Measurements from ENCODE around the gene AICDA. TPM values are rescaled to one million over a fixed set of nuclear protein-coding genes. Genes with fewer than 3 reads are reported as not detected.

AICDA gene
- total RNA-seq, 1 experiment from 2014 or later = not detected

- H4K20me1 ChIP-seq (ENCODE audit: insufficient read depth) = no peaks in the 10 kb centered on the region
- no peak overlapping the region for H3K9ac ChIP-seq (ENCODE audit: low read length)
- no peaks in the 10 kb centered on the region for H3K27me3 ChIP-seq (ENCODE audit: insufficient read depth, low read length)
- H3K27ac ChIP-seq (ENCODE audit: low read depth, low read length) = no peak overlapping the region
- no peak overlapping the region for H3K4me3 ChIP-seq (replicated peaks in 1 of 2; ENCODE audit: low read depth in 1 of 2, low read length in 2 of 2)
- no peaks in the 10 kb centered on the region for H3K79me2 ChIP-seq (ENCODE audit: insufficient read depth, low read length)
- no peaks in the 10 kb centered on the region for H3K9me2 ChIP-seq (ENCODE audit: insufficient read depth)
- H3K9me3 ChIP-seq (ENCODE audit: control insufficient read depth in 1 of 2, insufficient read depth in 1 of 2, low read depth in 1 of 2, low read length in 2 of 2) = no peaks in the 10 kb centered on the region
- no peak overlapping the region for H3K4me2 ChIP-seq (ENCODE audit: low read length)
- ChIA-PET CTCF (no interaction called here), POLR2A (no interaction called here), RAD21 (ENCODE audit: low non-redundant PET in 1 of 2, low total read pairs in 2 of 2, uncharacterized antibody in 2 of 2, unreplicated experiment in 2 of 2) (interaction anchor here in 1 of 2 experiments (0.5 kb wide), 1 partner anchor 278 kb away, joined by 3 read pairs; no protein-coding TSS in a partner anchor)
- no peak for DNase-seq (ENCODE audit: low read depth, low spot score)
- no peaks in the 10 kb centered on the region for H3K36me3 ChIP-seq (ENCODE audit: control insufficient read depth in 1 of 2, insufficient read depth in 2 of 2, low read length in 2 of 2)
- BruUV-seq (replicated peaks) = no TSS peak
- H2AFZ ChIP-seq (ENCODE audit: low read depth, low read length, poor library complexity, severe bottlenecking) = no peak overlapping the region
- intact Hi-C loops (cut with micrococcal nuclease) = no loop called here
- H3K4me1 ChIP-seq (ENCODE audit: control insufficient read depth in 1 of 2, insufficient read depth in 2 of 2, low read length in 2 of 2) = no peaks in the 10 kb centered on the region
- no peak for ATAC-seq
- TF ChIP-seq POLR2AphosphoS5 (IDR thresholded peaks at IDR 0.05; ENCODE audit: low read depth, low read length) (no peak), CBX3 (IDR thresholded peaks at IDR 0.05; ENCODE audit: low read depth) (no peak), ZNF274 (IDR thresholded peaks at IDR 0.05; ENCODE audit: low read depth, low read length) (no peak), EZH2phosphoT487 (IDR thresholded peaks at IDR 0.05; ENCODE audit: borderline replicate concordance) (no peak), JUND (IDR thresholded peaks at IDR 0.05) (no peak), REST (IDR thresholded peaks at IDR 0.05; ENCODE audit: low read depth) (no peak), RAD21 (IDR thresholded peaks at IDR 0.05; ENCODE audit: low read depth) (no peak), ZFX (IDR thresholded peaks at IDR 0.05) (no peak), ELF1 (IDR thresholded peaks at IDR 0.05; ENCODE audit: borderline replicate concordance, low read depth) (no peak), SP1 (IDR thresholded peaks at IDR 0.05; ENCODE audit: low read depth) (no peak)
These were observed 9.4 kb downstream of the AICDA start for GRCh38 chr12:8603286-8603685.

All from HCT116 (cell line).